ENCODE measurements around the gene ADGRL3.

GRCh38 chr4:61533140-61533539 is 333.0 kb downstream of the ADGRL3 start:
- TF ChIP-seq CTCF (conservative IDR thresholded peaks at IDR 0.05; ENCODE audit: low read length) (no peak), EZH2phosphoT487 (IDR thresholded peaks at IDR 0.05; ENCODE audit: borderline replicate concordance, low read depth, low read length) (no peak)

Data from OCI-LY7 (cell line).